ENCODE results near the gene ENGASE.
A peak's percentile ranks its signal among the peaks of the same experiment; 100 is the strongest.
"Not testable (repeated sequence)": the region's sequence is repeated elsewhere in the genome, so short reads cannot be mapped to it uniquely, and the experiment has no call there.

ENGASE gene, protein sequence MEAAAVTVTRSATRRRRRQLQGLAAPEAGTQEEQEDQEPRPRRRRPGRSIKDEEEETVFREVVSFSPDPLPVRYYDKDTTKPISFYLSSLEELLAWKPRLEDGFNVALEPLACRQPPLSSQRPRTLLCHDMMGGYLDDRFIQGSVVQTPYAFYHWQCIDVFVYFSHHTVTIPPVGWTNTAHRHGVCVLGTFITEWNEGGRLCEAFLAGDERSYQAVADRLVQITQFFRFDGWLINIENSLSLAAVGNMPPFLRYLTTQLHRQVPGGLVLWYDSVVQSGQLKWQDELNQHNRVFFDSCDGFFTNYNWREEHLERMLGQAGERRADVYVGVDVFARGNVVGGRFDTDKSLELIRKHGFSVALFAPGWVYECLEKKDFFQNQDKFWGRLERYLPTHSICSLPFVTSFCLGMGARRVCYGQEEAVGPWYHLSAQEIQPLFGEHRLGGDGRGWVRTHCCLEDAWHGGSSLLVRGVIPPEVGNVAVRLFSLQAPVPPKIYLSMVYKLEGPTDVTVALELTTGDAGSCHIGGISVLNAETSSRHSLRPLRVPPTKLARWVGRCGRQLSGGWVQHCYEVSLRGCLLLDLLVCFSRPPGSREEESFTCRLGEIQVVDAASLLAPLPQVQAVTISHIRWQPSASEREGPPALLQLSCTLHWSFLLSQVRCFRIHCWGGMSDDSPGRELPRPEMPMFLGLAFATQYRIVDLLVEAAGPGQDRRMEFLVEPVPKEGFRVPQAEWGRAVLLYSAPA

DNA sequence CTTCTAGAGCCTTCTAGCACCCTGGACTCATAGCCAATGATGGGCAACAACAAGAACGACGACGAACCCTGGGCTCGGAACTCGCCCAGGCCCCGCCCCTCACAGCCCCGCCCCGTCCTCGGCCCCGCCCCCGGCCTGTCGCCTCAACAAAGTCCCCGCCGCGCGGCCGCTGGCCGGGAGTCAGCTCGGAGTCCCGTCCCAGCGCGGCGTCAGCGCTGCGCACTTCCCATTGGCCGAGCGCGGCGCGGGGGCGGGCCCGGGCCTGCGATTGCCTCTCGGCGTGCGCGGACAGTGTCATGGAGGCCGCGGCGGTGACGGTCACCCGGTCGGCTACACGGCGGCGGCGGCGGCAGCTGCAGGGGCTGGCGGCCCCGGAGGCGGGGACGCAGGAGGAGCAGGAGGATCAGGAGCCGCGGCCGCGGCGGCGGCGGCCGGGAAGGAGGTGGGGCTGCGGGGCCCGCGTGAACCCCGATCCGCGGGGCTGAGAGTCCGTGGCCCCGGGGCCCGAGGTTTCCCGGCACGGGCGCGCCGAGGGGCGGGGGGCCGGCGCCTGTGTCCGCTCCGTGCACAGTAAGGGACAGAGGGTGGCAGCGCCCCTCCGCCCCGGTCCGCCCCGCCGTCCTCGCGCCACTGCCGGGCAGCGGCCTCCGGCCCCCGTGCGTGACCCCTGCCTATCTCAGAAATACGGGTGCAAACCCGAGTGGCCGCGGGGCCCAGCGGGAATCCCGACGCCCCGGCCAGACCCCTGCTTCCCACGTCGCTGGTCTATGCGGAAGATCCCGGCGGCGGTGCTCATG lies at the start of gene ENGASE:
ENGASE (plus strand) TSS at position 176 of the 797 bp plus-strand sequence; CDS start at position 297, 121 bp downstream.
- DNase-seq = peak; percentile 81

DNA sequence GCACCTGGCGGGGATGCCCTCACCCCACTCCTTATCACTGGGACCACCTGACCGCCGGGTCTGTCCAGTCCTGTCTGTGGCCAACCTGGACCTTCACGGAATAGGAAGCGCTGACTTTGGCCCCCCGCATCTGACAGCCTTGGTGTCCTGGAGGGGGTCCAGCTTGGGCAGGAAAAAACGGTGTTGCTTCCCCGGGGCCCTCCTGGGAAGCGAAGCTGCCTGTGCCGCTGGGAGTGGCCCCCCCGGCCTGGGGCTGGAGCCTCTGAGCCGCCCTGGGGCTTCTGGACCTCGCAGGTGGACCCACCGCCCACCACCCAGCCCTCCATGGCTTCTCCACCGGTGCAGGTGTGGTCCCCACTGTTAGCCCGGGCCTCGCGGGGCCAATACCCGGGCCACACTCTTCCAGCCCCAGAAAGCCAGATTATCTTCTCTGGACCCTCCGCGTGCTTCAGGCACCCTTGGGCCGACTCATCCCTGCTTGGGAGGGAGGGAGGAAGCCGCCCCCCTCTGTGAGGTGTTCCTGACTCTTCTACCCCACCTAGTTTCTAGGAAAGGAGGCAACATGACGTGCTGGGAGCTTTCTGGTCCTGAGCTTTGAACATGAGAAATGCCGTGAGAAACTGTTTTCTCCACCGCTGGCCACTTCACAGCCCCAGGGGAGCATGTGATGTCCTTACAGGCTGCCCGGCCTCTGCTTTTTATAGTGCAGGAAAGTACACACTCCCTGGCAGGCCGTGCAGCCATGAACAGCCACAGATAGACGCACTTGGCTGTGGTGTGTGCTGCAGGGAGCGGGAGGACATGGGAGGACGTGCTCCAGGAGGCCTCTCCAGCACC lies 49.5 kb upstream of the ENGASE start:
- DNase-seq = no peak

DNA sequence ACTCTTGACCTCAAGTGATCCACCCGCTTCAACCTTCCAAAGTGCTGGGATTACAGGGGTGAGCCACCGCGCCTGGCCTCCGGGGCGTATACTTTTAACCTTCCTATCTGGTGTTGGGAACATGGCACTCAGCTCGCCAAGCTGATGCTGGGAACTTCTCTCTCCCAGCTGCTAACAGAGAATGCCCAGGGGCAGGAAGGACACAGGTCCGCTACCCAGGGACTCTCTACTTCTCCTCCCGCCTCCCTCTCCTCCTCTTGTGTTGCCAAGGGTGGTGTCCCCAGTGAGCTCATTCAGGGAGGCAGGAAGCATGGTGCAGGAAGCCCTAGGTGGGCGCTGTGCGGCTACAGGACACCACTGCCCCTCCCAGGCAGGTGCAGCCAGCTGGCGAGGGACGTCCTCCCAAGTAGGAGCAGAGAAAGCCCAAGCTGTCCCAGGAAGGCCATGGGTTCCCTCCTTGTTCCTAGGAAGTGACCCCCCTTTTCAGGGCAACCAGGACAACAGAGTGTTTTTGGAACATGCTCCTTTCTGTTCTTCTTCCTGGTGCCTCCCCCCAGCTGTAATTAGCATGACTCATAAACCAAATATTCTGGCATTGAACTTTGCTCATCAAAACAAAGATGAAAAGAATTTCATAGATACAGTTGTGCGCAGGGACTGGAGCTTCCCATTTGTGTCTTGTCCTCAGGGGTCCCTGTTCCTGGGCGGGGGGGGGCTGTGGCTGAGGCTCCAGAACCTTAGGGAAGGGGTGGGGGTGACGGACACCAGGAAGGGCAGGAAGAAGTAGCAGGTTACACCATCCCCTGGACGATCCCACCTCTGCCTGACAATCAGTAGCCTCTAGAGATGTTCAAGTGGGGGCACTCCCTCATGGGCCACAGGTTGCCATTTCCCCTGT lies 48.0 kb upstream of the ENGASE start:
- DNase-seq = no peak

DNA sequence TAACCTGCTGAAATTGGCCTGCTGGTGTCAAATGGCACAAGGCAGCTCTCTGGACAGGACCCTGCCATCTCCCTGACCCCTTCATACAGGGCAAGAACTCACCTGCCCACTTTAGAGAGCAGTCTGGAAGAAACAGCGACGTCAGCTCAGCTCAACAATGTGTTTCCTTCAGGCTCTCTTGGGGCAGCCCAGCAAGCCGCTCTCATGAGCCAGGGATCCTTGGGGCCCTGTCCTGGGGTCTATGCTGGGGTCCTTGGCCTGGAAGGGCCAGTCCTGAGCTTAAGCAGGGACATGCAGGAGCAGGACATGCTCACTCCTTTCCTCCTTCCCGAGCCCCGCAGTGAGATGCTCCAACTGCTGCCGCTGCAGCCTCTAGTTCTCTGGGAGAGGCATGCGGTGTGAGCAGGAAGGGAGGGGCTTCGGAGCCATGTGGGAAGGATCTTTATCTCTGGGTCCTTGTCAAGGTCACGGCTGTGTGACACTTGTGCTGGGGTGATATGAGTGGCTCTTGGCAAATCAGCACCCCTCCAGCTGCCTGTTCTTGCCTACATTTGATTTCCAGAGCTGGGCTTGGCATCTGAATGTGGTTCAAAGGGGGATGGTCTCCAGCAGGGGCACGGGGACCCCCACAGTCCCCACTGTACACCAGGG lies 47.2 kb upstream of the ENGASE start:
- DNase-seq = no peak

DNA sequence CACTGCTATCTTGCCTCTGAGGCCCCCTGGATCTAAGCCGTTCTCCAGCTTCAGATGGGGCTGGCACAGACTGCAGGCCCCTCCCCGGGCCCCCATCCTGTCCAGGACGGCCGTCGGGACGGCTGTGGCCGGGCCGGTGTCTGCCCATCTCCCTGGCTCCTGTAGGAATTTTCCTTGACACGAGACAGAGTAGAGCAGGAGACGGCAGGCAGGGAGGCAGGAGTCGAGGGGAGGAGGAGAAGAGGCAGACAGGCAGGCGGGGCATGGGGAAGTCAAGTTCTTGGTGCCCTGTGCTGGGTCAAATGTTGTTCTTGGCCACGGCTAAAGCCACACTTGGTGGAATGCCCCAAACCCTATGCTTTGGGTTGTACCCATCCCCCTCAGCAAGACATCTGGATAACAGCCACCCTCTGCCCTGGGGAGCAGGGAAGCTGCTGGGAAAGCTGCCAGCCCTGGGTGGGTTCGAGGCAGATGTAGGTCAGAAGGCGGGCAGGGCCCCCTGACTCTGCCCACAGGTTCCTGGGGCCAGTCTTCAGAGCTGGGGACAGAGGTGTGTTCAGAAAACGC lies 46.6 kb upstream of the ENGASE start:
- no peak for DNase-seq

DNA sequence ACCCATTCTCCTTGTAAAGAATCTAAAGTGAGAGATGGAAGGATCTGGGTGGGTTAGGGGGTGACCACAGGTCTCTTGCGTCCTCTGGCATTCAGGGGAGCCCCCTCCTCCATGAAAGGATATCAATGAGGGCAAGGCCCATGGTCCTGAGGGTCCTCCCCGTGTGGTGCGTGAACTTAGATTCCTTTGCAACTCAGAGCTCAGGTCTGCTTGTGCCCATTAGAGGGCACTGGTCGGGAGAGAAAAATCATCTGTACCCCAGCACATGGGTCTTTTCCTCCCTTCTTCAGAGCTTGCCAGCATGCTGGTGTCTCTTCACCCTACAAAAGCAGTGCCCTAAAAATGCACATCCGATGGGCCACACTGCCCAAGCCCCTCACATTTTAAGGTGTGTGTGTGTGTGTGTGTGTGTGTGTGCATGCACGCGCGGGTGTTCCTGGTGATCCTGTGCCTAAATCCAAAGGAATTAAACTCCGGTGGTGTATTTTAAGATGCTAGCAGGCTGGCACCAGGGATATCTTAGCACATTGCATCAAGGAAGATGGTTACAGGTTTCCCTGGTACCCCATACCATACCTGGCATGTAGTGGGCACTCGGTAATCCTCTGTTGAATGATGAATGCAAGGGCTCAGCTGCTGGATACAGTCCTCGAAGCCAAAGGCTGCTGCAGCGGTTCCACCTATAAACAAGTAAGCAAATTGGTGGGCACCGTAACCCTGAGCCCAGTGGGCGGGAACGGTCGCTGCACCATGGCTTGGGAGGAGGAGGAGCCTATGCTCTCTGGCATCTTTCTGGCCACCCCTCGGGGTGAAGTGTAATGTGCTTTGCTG lies 45.9 kb upstream of the ENGASE start:
- no peak for DNase-seq

DNA sequence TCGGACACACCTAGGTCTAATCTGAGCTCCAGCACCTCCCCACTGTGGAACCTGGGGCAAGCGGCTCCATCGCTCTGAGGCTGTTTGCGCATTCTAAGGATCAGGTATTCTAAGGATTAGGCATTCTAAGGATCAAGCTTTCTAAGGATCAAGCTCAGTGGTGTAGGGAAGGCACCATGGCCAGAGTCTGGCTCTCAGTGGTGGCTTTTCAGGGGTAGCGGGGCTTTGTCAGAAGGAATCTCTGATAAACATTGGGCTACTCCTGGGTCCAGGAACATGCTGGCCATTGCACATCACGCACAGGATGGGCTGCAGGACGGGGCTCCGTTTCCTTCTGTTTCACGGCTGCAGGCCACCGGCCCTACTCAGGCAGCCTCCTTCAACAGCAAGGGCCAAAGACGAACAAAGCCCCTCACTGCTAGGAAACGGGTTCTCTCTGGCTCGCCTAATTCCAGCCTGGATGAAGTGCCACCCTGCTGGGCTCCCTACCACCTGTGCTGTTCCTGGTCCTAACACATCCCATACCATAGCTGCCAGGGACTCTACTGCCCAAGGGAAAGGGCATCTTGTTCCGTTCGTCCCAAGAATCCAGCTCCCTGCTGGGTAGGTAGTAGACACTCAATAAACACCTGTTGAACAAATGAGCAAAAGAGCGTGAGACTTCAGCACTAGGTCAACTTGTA lies 45.2 kb upstream of the ENGASE start:
- no peak for DNase-seq

DNA sequence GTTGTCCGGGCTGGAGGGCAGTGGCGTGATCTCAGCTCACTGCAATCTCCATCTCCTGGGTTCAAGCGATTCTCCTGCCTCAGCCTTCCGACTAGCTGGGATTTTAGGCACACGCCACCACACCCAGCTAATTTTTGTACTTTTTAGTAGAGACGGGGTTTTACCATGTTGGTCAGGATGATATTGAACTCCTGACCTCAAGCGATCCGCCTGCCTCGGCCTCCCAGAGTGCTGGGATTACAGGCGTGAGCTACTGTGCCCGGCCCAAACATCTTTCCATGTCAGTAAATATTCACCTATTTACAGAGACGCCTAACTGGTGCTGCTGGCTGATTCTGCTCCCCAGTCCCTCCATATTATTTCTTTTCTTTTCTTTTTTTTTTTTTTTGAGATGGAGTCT lies 44.0 kb upstream of the ENGASE start:
- DNase-seq = not testable (repeated sequence)

DNA sequence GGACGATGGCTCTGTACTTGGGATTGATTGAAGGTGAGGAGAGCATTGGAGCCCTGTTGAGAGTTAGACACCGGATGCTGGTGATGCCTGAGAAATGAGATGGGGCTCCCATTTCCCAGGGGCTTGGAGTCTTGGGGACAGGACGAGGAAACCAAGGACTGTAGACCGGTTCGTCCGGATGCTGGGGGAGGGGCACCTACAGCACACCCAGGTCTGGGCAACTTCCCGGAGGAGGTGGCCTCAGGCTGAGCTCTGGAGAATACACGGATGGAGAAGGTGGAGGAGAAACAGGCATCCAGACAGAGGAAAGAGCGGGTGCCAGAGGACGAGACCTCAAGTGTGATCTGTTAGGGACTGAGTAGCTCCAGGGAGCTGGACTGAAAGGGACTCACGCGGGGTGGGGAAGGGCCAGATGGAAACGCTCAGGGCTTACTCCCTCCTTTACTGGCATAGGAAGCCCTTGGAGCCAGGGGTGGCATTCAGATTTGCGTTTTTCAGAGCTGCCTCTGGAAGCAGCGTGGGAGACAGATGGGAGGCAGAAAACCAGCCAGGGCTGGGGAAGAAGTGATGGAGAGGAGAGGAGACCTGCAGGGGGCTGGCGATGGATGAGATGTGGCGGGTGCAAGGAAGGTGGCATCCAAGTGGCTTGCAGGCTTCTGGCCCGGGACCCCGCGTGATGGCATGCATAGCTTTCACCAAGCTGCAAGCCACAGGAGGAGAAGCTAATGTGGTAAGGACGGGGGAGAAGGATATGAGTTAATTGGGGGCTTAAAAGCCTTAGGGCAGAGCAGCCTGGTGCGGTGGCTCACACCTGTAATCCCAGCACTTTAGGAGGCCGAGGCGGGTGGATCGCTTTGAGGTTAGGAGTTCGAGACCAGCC lies 42.4 kb upstream of the ENGASE start:
- DNase-seq = no peak

DNA sequence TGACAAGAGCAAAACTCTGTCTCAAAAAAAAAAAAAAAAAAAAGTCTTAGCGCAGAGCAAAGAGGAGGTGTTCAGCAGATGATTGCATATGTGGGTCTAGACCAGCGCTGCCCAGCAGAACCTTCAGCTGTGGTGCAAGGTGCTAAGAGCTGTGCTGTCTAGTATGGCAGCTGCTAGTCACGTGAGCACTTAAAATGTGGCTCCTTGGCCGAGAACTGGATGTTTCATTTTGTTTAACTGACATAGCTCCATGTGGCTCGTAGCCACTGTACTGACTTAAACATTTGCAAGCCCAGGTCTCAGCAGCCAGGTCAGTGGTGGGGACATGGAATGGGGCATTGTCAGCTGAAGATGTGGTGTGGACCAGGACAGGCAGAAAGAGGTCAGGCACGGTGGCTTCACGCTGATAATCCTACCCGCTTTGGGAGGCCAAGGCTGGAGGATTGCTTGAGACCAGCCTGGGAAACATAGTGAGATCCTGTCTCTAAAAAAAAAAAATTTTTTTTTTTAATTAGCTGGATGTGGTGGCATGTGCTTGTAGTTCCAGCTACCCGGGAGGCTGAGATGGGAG lies 41.5 kb upstream of the ENGASE start:
- DNase-seq = no peak

DNA sequence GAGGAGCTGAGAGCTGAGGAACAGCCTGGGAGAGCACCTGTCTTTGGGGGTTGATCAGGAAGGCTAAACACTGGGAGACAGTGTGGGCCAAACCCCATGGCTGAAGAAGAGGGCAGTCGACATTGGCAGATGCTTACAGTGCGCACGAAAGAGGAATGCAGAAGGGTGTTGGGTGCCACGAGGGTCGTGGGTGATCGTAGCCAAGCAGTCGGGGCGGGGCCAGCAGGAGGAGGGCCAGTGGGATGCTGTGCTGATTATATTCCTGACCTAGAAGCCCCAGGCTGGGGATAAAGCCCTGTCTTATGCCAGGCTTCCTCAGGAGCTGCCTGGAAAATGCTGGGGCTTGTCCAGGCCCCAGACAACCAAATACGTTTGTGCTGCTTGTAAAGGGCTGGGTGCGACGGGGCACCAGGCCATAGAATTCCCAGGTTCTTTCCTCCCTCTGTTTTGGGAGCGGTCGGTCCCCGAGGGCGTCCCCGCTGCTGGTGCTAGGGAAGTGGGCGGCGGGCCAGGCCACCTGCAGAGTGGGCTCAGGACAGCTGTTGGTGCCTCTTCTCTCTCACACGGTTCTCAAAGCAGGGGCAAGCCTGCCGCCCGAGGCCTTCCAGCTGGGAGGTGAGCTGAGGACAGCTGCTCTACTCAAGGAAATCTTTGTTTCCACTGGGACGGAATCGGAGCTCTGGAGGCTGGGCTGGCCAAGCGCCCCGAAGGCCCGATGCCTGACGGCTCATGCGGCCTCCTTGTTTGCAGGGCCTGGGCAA lies 40.7 kb upstream of the ENGASE start:
- DNase-seq = peak; percentile 85

DNA sequence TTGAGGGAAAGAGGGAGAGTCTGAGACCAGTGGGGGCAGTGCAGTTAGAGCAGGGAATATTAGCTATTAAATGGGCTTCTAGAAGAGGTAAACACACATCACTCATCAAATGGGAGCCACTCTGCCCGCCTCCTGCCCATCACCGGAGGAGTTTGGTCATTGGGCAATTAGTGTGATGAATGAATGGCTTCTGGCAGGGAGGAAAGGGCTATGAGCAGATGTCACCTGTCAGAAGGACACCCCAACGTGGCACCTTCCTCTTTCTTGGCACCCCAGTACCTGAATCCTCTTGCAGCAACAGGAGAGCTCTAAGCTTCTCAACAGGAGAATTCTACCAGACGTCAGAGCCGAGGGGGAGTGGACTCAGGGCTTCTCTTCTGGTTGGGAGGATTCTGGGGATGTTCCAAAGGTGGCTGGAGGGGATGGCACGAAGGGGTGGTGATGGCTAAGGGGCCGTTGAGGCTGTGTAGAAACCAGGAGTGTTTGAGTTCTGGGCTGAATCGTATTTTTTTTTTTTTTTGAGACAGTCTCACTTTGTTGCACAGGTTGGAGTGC lies 39.6 kb upstream of the ENGASE start:
- DNase-seq = no peak

DNA sequence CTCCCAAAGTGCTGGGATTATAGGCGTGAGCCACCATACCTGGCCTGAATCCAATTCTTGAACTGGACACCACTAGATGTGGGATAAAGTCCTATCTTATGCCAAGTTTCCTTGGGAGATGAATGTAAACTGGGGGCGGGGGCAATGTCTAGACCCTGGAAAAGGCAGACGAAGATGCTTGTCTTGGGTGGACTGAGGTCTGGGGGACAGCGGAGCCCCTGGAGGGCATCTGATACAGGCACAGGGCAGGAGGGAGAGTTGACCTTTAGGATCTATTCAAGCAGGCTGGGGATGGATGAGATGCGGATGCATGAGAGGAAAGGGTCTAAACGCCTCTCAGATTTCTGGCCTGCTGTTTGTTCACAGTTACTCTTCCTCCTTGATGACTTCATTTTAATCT lies 38.9 kb upstream of the ENGASE start:
- DNase-seq = no peak

DNA sequence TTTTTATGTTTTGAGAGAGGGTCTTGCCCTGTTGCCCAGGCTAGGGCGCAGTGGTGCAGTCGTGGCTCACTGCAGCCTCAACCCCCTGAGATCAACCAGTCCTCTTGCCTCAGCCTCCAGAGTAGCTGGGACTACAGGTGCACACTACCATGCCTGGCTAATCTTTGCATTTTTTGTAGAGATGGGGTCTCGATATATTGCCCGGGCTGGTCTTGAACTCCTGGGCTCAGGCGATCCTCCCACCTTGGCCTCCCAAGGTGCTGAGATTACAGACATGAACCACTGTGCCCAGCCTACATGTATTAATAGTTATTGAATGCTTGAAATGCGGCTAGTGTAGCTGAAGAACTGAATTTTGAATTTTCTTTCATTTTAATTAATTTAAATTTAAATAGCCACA lies 38.4 kb upstream of the ENGASE start:
- no peak for DNase-seq

DNA sequence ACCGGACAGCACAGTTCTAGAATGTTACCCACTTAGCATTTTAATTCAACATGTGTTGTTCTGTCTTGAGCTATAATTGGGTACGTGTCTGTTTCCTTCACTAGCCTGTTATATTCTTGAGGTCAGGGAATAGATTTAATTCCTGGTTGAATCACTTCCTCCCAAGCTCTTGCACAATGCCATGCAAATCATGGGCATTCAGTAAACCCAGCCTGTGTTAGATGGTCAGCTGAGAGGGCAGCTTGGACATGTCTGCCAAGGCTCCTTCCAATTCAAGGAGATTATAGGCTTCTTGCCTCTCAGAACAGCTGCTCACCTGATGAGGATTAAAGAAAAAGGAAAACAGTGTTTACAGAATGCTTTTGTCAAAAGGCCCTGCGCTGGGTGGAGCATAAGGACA lies 38.0 kb upstream of the ENGASE start:
- no peak for DNase-seq

DNA sequence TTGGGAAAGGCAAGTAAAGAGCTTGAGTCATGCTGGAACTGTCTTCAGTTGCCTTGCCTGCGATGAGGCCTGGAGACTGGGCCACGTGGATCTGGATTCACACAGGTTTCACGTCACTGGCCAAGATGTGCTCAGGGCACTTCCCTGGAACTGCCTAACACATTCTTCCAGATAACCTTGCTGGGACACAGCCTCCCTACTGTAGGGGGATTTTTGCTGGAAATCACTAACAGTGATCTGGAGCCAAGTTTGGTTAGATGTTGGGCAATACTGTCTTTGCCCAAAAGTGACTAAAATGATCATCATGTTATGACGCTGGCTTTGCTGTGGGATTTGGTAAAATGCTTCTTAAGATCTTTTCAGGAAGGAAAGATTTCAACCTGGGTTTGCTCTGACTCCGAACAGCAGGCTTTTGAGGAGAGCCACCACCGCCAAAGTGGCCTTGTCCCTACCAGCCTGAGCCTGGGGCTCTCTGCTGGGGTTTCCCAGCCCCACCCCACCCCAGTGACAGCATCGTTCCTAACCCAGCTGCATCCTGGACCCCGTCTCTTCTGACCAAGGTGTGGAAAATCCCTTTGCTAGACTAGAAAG lies 36.0 kb upstream of the ENGASE start:
- no peak for DNase-seq

Measured in NCI-H1092 (cell line).